Stimulated activated CD8-positive, alpha-beta memory T cell treated with anti-CD3 and anti-CD28 coated beads, Interleukin-12 subunit alpha, Interleukin-12 subunit beta, amount 100 ng/mL, for 4 hours (primary cell): Measurements from ENCODE around the gene TEAD1.
"Not testable (repeated sequence)": the region's sequence is repeated elsewhere in the genome, so short reads cannot be mapped to it uniquely, and the experiment has no call there.

Experiments
- DNase-seq: peaks from one replicate; pipeline ENCODE4 v3.0.0-alpha.2; 2020; ENCODE audit warnings: low read depth

Gene TEAD1

DNA sequence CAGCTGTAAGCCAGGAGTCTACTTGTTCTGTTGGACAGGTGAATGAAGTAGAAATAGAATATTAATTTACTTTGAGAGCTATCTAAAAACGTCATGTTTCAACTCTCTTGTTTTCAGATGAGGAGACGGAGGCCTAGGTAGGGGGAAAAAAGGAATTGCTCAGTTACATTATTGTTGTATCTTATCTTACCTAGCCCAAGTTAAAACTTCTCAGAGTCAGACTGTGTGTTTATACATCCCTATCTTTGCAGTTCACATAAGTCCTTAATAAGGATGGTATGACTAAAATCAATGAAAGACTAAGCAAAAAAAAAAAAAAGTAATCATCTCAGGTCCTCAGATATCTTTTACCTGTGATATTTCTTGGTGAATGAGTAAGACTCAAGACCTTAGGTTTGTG, 62.8 kb downstream of the TEAD1 start:
- DNase-seq = no peak

- no peak for DNase-seq
These were observed 67.5 kb downstream of the TEAD1 start for GRCh38 chr11:12741671-12742216.

DNA sequence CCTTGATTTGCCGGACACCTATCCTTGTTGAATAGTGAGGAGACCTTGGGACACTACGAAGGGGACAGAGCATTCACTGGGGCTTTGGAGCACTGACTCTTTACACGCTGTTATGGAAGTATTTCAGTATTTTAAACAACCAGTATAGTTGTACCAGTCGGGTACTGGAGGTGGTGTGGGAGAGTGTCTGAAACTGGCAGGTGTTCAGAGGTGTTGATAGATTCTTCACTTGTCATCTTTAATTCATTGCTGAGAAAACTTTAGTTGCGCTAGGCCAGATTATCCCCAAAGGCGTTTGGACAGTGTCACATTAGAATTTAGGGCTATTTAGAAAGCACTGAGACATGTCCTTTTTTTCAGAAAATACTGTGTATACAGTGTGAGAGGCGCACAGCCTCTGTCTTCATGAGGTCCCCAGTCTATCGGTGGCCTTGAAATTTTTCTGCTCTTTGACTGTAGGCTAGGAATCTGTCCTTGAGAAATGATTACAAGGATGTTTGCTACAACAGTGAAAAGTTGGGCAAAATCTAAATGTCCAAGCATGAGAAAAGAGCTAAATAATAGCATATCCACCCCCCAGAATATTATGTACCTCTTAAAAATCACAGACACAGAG, 69.7 kb downstream of the TEAD1 start:
- DNase-seq = no peak

DNA sequence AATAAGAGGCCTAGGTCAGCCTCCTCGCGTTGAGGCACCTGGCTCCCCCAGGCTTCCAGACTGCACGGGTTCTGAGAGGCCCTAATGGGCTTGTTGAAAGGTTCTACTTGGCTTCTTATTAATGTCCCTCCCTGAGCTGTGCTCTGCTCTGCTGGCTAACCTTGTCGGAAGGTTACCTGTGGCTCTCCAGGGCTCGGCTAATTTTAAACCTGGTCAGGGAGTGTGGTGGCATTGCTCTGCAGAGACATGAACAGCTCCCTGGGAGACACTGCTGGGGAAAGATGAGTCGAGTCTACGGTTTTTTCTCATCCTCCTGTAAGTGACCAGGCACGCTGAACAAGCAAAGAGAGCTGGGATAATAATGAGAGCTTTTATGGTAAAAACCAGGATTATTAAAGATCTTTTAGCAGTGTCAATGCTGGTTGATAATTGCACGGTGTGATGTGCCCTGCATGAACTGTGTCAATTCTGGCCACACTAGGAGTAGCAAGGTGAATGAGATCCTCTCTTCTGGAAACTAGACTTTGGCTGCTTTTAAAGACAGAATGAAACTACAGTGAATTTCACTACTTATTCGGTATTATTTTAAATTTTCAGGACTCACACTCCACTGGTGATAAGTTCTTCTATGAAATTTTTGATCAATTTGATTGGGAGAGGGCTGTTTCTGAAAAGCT, 70.7 kb downstream of the TEAD1 start:
- no peak for DNase-seq

GRCh38 chr11:12745787-12746186, 71.6 kb downstream of the TEAD1 start:
- no peak for DNase-seq

- no peak for DNase-seq
These were observed 72.4 kb downstream of the TEAD1 start for GRCh38 chr11:12746593-12747097.

DNA sequence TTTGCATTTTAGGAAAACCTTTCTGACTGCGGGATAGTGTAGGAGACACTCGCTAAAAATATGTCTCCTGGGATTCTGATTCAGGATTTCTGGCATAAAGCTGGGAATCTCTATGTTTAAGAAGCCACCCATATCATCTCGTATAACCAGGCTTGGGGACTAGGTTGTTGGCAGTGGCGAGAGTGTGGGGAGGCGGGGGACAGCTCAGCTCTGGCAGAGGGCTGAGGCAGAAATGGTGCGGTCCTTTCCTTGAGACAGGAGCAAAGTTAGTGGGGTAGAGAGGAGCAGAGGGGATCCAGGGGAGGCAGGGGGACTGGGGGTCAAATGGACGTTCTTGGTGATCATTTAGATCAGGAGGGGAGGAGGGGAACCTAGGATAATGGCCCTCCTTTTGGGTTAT, 74.3 kb downstream of the TEAD1 start:
- no peak for DNase-seq

DNA sequence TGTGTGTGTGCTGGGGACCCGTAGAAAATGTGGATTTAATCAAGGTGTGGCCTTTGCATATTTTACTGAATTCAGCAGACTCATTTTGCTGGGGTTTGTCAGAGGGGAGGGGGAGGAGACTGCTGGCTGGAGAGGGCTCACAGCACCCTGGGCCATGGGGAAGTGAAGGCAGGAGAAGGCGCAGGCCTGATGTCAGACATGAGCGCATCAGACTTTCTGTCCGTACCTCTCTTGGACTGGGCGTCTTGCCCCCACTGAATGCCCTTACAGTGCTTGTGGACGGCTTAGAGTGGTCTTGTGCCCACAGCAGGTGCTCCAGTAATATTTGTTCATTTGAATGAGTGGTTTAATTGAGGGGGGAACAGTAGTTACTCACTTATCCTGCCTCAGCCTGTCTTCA, 75.2 kb downstream of the TEAD1 start:
- no peak for DNase-seq

GRCh38 chr11:12750181-12750580, 76.0 kb downstream of the TEAD1 start:
- no peak for DNase-seq

DNA sequence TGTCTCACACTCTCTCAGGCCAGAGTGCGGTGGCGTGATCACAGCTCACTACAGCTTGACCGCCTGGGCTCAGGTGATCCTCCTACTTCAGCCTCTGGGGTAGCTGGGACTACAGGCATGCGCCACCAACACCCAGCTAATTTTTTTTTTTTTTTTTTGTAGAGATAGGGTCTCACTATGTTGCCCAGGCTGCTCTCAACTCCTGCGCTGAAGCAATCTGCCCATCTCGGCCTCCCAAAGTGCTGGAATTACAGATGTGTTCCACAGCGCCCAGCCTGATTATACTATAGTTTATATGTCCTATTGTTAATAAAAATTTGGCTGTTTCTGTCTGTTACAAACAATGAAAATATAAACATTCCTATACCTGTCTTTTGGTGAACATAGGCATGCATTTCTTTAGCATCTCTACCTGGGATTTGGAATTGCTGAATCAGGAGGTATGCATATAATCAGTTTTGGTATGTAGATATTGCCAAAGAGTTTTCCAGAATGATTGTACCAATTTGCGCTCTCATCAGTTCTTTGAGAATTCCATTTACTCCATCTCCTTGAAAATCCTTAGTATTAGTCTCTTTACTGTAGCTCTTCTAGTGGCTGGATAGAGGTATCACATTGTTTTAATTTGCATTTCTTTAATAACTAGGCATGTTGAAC, 78.8 kb downstream of the TEAD1 start:
- DNase-seq = no peak

GRCh38 chr11:12754021-12754420, 79.8 kb downstream of the TEAD1 start:
- DNase-seq = no peak

- DNase-seq = no peak
These were observed 80.5 kb downstream of the TEAD1 start for GRCh38 chr11:12754582-12755234.

GRCh38 chr11:12755510-12756453, 81.6 kb downstream of the TEAD1 start:
- DNase-seq = no peak

DNA sequence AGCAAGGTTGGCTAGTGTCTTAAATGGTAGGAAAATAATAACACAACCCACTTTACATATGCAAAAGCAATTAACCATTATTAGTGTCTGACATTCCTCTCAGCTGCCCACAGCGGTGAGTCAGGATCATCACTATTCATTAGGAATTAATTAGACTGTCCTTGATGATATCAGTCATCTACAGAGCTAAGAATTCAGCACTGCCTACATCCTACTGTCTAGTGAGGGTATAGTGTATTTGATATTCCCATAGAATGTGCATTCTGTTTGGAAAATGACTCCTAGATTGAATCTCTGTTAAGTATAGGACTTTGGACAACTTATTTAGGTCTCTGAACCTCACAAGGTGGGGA, 82.2 kb downstream of the TEAD1 start:
- no peak for DNase-seq

GRCh38 chr11:12756867-12757266, 82.6 kb downstream of the TEAD1 start:
- no peak for DNase-seq

GRCh38 chr11:12757416-12757815, 83.2 kb downstream of the TEAD1 start:
- DNase-seq = no peak

DNA sequence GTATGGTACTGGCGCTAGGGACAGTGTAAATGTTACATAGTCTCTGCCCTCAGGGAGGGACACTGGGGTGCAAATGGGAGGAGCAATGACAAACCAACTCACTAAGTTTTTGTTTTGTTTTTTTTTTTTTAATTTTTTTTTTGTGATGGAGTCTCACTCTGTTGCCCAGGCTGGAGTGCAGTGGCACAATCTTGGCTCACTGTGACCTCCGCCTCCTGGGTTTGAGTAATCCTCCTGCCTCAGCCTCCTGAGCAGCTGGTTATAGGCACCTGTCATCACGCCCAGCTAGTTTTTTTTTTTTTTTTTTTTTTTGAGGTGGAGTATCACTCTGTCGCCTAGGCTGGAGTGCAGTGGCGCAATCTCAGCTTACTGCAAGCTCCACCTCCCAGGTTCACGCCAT, 83.9 kb downstream of the TEAD1 start:
- DNase-seq = not testable (repeated sequence)

GRCh38 chr11:12761029-12761428, 86.8 kb downstream of the TEAD1 start:
- DNase-seq = no peak

DNA sequence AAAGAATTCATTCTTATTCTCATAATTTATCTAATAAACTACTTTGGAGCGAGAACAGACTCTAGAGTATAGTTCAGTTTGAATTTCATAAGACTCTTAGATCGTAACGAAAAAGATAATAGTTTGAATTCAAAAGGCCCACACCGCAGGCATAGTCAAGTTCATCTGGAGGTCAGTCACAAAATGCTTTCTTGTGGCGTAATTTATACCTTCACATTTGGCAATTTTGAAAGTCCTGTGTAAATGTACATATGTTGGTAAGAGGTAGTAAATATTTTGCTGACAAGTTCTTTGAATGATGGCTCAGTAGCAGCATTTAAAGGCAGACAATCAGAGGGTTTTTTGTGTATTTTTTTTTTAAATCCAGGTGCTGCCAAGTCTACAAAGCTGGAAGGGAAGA, 88.1 kb downstream of the TEAD1 start:
- no peak for DNase-seq

DNA sequence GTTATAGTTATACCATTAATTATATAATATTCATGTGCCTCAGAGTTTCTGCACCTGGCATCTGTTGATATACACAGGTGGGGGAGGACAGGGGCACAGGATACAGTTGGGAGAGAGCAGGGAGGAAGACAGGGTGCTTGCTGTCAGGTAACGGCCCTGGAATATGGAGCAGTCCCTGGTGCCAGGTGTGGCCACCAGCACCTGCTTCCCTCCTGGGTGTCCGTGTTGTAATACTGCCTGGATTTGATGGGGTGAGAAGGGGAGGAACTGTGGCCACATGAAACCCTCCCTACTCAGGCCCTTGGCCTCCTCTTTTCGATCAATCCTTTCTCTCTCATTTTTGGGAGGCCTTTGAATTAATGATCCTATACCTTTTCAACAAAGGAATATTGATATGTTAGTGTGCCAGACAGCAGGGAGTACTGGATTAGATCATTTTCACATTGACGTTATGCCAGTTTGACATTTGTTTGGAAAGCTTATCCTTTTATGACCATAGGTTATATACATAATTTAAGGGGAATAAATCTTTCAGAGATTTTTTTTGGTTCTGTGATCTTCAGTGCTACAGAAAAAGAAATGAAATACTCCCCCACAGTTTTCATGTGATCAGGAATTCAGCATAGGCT, 88.6 kb downstream of the TEAD1 start:
- DNase-seq = no peak
